NCI-H2171 treated with DMSO at 0.1 percent for 48 hours (cell line): ENCODE results near the gene FHDC1.

Experiments used
- DNase-seq: peaks from one replicate; lab custom pipeline; 2025; lab: John Stamatoyannopoulos, UW

Gene FHDC1

DNA sequence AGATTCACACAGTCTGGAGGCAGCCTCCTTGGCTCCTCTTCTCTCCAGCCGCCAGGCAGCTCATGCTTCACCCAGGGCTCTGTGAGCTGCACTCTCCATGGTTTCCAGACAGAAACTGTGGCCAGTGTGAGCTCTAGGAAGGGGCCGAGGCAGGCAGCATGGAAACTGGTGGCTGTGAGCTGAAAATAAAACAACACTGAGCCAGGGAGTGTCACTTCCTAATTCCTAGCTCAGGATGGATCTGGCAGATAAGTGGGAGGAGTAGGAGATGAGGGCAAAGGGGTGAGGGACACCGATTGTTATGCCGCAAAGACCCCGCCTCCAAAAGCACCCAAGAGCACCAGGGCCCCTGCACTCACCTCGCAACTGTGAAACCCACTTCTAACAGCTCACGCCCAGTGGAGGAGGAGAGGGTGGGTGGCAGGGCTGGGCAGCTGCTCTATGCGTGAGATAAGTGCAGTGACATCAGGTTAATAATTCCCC is 69.8 kb downstream of the FHDC1 start:
- DNase-seq: no peak

- no peak for DNase-seq
Measured at GRCh38 chr4:153008578-153009199, 72.6 kb downstream of the FHDC1 start.

- DNase-seq: no peak
Measured at GRCh38 chr4:153010146-153010545, 74.0 kb downstream of the FHDC1 start.

- DNase-seq: peak; percentile 78
Measured at GRCh38 chr4:153013202-153013977, 77.3 kb downstream of the FHDC1 start.

DNA sequence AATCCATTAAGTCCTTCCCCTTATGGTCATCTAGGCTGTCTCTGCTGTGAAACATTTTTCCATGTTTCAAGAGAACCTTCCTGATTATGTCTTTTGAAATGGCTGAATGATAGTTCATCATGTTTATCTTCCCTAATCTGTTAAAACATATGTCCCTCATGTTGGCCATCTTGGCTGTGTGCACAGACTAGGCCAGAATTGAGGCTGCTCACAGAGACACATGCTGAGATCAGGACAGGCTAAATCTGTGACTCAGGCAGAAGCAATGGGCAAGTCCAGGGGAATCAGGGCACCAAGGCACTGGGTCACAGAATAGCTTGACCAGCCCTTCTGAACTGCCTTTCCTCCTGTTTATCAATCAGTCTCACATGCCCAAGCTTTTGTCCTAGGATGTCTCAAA is 78.3 kb downstream of the FHDC1 start:
- no peak for DNase-seq

DNA sequence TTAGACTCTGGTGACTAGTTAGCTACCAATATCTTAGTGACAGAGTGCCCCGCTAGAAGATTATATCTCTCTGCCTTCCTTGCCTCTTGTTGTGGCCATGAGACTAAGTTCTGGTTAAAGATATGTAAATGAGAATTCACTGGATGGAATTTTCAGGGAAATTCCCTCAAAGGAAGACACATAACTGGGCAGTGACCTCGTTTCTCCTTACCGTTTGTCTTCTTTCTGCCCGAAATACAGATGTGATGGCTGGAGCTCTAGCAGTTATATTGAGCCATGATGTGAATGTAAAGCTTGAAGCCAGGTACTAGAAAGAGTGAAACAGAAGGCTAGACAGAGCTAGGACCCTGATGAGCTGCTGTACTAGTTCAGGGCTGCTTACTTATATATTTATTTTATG is 80.5 kb downstream of the FHDC1 start:
- no peak for DNase-seq

DNA sequence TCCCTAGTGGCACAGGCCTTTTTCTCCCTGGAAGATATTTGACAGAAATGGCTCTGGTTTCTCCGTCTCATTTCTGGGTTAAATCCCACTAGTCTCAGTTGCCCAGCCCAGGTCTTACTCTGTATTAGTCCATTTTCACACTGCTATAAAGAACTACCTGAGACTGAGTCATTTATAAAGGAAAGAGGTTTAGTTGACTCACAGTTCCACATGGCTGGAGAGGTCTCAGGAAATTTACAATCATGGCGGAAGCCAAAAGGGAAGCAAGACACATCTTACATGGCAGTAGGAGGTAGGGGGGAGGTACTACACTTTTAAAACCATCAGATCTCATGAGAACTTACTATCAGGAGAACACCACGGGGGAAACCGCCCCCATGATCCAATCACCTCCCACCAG is 81.9 kb downstream of the FHDC1 start:
- DNase-seq: no peak

- peak; percentile 86 for DNase-seq
Measured at GRCh38 chr4:153018684-153019083, 82.6 kb downstream of the FHDC1 start.

GRCh38 chr4:153019906-153020305 is 83.8 kb downstream of the FHDC1 start:
- no peak for DNase-seq

- no peak for DNase-seq
Measured at GRCh38 chr4:153020457-153020856, 84.3 kb downstream of the FHDC1 start.

DNA sequence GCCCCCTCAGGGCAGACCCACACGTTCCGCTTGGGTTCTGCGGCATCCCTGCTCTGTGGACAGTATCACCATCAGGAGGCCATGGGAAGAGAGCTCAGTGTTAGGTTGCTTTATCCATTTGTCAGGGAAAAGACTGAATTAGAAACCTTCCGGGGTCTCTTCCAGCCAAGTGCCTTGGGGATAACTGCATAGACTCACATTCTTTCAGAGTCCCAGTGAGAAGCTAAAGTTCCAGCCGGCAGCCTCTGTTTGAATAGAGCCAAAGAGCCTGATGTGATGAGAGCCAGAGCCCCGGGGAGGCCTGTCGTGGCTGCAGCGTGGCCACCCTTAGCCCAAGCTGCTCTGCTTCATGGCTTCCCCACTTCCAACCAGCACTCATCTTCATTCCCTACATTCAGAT is 85.2 kb downstream of the FHDC1 start:
- DNase-seq: no peak

DNA sequence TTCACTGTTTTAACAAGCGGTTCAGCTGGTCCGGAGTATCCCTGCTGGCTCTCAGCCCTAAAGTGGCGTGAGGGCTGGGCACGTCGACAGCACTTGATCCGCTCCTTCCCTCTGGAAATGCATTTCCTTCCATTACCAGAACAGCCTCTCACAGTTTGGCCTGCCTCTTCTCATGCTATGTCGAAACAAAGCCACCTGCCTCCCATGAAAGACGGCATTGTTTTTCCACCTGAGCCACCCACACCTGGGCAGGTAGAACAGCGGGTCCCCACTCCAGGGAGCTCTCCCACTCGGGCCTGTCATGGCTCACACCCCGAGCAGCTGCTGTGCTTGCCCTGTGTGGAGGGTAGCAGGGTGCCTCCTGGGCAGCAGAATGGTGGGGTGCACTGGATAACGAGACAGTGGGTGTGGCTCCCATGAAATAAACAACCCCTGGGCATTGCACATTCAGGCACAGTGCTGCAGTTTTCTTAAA is 86.2 kb downstream of the FHDC1 start:
- DNase-seq: peak; percentile 22

GRCh38 chr4:153023139-153023538 is 87.0 kb downstream of the FHDC1 start:
- no peak for DNase-seq

DNA sequence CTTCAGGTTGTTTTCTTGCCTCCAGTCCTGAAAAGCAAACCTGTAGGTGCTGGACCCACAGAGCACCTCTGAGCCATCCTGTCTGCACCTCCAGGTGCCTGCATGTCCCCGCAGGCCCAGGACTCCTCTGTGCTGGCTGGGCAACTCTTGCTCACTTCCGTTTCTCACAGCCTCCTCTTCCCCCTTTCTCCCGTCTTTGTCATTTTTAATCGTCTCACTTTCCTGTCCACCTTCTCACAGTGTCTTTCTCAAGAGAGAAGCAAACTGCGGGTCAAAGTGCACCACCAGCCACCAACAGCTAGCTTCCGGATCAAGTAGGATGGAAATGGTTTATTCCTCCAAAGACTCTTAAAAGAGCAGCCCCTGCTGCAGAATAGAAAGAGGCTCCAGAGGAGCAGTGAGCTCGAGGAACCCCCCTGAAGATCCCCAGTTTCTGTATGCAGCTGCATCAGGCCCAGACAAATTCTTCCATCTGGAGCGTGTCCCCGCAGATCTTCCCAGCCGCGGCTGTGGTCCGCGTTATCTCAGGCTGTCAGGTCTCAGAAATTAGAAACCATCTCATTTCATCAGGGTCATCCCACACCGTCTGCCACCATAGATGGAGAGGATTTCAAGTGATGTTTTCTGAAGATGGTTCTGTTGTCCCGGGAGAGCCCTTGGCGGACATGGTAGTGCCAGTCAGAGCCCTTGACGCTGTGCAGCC is 87.7 kb downstream of the FHDC1 start:
- DNase-seq: peak; percentile 41

DNA sequence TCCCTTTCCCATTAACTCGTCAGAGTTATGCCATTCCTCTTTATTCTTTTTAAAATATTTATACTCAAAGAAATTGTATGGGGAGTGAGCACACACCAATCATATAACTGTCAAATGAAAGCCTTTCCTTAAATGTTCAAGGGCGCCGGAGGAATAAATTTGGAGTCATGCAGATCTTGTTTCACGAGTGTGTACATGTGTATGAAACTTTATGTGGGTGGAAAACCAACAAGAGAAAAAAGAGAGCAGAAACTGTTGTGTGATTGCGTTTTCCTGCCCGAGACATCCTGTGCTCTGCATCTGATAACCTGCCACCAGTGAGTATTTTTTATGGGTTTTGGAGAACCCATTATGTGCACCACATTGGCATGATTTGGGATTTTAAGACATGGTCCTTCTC is 88.3 kb downstream of the FHDC1 start:
- DNase-seq: no peak

DNA sequence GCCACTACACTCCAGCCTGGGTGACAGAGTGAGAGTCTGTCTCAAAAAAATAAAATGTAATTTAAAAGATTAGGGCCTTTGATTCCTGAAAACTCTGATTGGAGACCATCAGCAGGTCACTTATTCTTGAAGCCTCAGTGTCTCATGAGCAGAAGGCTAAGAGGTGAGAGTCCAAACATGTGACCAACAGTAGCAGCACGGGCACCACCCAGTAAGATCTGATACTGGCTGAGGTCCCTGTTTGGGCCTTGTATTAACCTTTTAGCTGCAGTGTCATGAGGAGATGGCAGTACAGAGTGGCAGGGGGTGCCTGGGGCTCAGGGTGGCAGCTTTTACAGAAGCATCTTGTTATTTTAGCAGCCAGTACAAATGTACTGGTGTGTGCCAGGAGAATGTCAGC is 89.3 kb downstream of the FHDC1 start:
- DNase-seq: peak; percentile 67

DNA sequence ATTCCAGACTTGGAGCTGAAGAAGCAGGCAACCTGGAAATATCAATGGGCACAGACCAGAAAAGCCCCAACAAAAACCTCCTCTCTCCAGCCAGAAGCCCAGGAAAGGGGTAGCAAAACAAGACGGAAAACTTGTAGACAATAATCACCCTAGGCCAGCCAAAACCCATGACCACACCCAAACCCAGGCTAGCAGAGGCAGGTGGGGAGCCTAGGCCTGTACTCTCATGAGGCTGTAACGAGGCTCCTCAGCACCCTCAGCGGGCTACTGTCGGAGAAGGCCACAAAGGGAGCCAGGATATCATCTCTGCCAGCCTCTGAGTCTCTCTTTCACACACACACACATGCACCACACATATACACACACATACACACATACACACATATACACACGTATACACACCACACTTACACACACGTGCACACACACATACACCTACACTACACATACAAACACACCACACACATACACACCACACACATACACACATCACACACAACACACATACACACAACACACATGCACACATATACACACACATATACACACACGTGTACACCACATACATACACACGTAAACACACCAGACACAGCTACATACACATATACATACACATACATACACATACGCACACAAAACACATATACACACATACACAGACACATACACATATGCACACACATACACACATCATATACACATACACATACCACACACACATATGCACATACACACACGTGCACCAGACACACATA is 90.6 kb downstream of the FHDC1 start:
- DNase-seq: no peak

DNA sequence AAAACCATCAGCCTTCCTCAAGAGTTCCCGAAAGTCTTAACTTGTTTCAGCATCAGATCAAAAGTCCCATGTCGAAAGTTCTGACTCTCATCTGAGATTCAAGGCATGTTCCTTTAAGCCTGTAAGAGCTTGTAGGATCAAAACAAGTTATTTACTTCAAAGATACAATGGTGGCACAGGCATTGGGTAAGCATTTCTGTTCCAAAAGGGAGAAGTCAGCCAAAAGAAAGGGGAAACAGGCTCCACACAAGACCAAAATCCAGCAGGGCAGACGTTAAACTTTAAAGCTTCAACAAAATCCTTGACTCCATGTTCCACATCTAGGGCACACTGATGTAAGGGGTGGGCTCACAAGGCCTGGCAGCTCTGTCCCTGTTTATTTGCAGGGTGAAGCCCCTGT is 91.7 kb downstream of the FHDC1 start:
- DNase-seq: no peak

GRCh38 chr4:153028535-153028934 is 92.4 kb downstream of the FHDC1 start:
- no peak for DNase-seq
